DMS 273 (cell line): Measurements from ENCODE around the gene OTOP1.
"Not testable (repeated sequence)": the region's sequence is repeated elsewhere in the genome, so short reads cannot be mapped to it uniquely, and the experiment has no call there.

Source experiments
- DNase-seq: peaks from one replicate; lab custom pipeline; 2025; ENCODE audit not compliant: unreplicated experiment; lab: John Stamatoyannopoulos, UW

Gene OTOP1

GRCh38 chr4:4164532-4165173 lies 62.1 kb downstream of the OTOP1 start:
- not testable (repeated sequence) for DNase-seq

DNA sequence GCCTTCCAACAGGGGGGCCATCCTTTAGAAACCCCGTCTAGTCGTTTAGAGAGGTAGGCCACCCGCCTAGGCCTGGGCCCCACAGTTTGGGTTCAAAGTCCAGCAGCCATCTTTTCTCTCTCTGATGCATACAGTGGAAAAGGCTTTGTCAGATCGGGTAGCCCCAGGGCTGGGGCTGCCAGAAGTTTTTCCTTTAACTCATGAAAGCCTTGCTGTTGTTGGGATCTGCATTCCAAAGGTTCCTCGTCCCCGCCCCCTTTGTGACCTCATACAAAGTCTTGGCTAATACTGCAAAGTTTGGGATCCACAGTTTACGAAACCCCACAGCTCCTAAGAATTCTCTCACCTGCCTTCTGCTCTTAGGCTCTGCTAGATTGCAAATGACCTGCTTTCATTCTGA lies 64.5 kb downstream of the OTOP1 start:
- not testable (repeated sequence) for DNase-seq

GRCh38 chr4:4160956-4161665 lies 65.6 kb downstream of the OTOP1 start:
- not testable (repeated sequence) for DNase-seq

GRCh38 chr4:4145622-4146021 lies 81.1 kb downstream of the OTOP1 start:
- peak; percentile 54 for DNase-seq

DNA sequence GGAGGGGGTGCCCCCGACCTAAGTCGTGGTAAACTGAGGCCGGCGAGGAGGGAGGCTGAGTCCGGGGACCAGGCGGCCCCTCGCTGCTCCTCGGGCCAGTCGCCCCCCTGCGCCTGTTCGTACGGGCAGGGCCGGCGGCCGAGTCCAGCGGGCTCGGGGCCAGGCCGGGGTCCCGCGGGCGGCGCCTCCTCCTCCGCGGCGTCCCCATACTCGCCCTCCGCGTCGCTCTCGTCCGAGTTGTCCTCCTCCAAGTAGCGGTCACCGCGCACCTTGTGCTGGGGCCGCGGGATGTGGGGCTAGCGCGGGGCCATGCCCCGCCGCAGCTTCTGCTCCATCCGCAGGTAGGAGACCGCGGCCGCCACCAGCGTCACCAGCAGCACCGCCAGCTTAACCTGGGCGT lies 83.4 kb downstream of the OTOP1 start:
- DNase-seq: not testable (repeated sequence)

DNA sequence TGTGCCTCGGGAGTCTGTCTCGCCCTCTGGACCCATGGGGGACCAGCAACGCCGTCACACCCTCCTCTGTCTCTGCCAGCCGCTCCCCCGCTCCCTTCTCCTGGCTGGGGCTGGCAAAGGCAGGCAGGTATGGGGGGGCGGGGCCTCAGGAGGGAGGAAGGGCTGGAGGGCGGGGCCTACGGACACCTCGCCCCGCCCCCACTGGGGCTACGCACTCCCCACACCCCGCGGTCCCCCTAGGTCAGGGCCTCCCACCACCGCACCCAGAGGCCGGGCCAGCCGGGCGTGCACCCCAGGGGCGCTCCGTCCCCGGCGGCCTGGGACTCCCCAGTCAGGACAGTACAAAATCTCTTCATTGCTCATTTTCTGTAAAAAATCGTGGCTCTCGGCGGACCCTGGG lies 84.0 kb downstream of the OTOP1 start:
- DNase-seq: not testable (repeated sequence)

DNA sequence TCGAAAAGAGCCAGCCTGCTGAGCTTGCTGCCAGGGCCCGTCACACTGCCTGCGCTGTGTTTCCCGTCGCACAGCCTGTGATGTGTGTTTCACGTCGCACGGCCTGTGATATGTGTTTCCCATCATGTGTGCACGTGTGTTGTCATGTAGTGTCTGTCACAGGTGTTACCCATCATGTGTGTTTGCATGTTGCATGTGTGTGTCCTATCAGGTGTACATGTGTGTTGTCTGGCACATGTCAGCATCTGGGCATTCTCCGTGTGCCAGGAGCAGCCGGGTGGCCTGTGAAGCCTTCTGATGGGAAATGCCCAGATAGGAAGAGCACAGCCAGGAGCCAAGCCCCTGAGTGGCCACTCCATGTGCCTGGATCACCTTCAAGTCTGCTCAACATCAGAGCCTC lies 85.5 kb downstream of the OTOP1 start:
- not testable (repeated sequence) for DNase-seq
